MM.1S (cell line): ENCODE data around the gene C19orf73.

Source experiments
- EZH2 ChIP-seq: fragments of 300-600 bp; sonication (generic); optimal IDR thresholded peaks from 2 replicates; pipeline ENCODE3; 2017; ENCODE audit warnings: low read depth, mild to moderate bottlenecking, antibody characterized with exemption, low read length, mixed read lengths
- EZH2phosphoT487 ChIP-seq: fragments of 300-600 bp; sonication (generic); IDR thresholded peaks from 2 replicates; pipeline ENCODE4 v1.6.1; 2018; ENCODE audit warnings: antibody characterized with exemption, low read length
- TF ChIP-seq, protein P1 (sequence below): fragments of 300-600 bp; sonication (generic); IDR thresholded peaks from 2 replicates; pipeline ENCODE4 v1.5.1; 2016; ENCODE audit warnings: antibody characterized with exemption, low read length, mixed read lengths

DNA sequence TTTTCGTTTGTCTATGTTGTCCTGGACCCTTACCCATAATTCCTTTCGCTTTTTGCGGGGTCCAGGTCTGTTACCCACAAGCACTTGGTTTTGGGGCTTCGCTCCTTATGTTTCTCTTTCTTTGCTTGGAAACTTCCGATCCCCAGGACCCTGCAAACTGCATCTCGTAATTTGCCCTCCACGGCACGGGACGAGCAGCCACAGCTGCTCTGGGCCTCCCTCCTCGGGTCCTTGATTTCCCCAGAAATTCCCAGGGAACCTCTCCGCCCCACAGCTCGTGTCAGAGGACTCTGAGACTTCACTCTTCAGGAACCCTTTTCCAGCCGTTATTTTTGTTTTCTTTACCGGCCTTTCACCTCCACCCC, 33.1 kb downstream of the C19orf73 start:
- TF ChIP-seq, protein P1, sequence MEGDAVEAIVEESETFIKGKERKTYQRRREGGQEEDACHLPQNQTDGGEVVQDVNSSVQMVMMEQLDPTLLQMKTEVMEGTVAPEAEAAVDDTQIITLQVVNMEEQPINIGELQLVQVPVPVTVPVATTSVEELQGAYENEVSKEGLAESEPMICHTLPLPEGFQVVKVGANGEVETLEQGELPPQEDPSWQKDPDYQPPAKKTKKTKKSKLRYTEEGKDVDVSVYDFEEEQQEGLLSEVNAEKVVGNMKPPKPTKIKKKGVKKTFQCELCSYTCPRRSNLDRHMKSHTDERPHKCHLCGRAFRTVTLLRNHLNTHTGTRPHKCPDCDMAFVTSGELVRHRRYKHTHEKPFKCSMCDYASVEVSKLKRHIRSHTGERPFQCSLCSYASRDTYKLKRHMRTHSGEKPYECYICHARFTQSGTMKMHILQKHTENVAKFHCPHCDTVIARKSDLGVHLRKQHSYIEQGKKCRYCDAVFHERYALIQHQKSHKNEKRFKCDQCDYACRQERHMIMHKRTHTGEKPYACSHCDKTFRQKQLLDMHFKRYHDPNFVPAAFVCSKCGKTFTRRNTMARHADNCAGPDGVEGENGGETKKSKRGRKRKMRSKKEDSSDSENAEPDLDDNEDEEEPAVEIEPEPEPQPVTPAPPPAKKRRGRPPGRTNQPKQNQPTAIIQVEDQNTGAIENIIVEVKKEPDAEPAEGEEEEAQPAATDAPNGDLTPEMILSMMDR, result no peak
- TF ChIP-seq EZH2, result no peak
- TF ChIP-seq EZH2phosphoT487, result no peak
